A549 (cell line): Measurements from ENCODE around the gene KDM4D. TPM values are rescaled to one million over a fixed set of nuclear protein-coding genes. Genes with fewer than 3 reads are reported as not detected.

ENCODE experiments used
- ATAC-seq, 2 experiments: fragments of 200-7000 bp in 1 of 2; fragments of >200 bp in 1 of 2; cut with Nextera tagmentation in 1 of 2; cut with Tn5 transposase in 1 of 2; 3 replicates each; pipeline versions ENCODE4 v1.8.0 to v1.9.1; 2018 to 2020; ENCODE audit warnings: mild to moderate bottlenecking in 1 of 2, moderate library complexity in 1 of 2
- CTCF ChIA-PET: fragments of 300-600 bp; sonication (Branson Sonifier 250); formaldehyde crosslinking; extraction: SDS; loops from one replicate; lab custom pipeline; 2021; ENCODE audit warnings: antibody characterized with exemption, inconsistent platforms; lab: Yijun Ruan, JAX
- POLR2A ChIA-PET: fragments of 350-600 bp; formaldehyde crosslinking; extraction: SDS; loops from one replicate; lab custom pipeline; 2021; ENCODE audit warnings: antibody characterized with exemption, inconsistent platforms; lab: Yijun Ruan, JAX
- DNase-seq, 2 experiments: peaks; one replicate each; pipeline versions ENCODE4 v3.0.0 to v3.0.0-alpha.2; 2011 to 2016; ENCODE audit warnings: low read depth in 1 of 2, low spot score in 1 of 2
- FAIRE-seq: peaks from 2 replicates; lab custom pipeline; 2011; peaks lifted over from hg19 to GRCh38; lab: Jason Lieb, UNC
- H3K27ac ChIP-seq, 2 experiments: fragments of >200 bp; sonication (Bioruptor Twin); formaldehyde crosslinking; 3 replicates each; pipeline ENCODE4 v1.5.1; 2016 to 2017
- H3K4me1 ChIP-seq: fragments of >200 bp; sonication (Bioruptor Twin); formaldehyde crosslinking; 3 replicates; pipeline ENCODE4 v1.6.1; 2016
- H3K4me2 ChIP-seq: fragments of >200 bp; sonication (Bioruptor Twin); formaldehyde crosslinking; 3 replicates; pipeline ENCODE4 v1.6.1; 2016
- H3K4me3 ChIP-seq: fragments of >200 bp; sonication (Bioruptor Twin); formaldehyde crosslinking; 3 replicates; pipeline ENCODE4 v1.5.1; 2016
- H3K9me3 ChIP-seq: fragments of >200 bp; sonication (Bioruptor Twin); formaldehyde crosslinking; 3 replicates; pipeline ENCODE4 v1.6.1; 2016
- CBX2 ChIP-seq: fragments of 200-600 bp; sonication (generic); IDR thresholded peaks from 2 replicates; pipeline ENCODE4 v1.6.1; 2016; ENCODE audit warnings: low read depth, mild to moderate bottlenecking, borderline replicate concordance
- EHF ChIP-seq: fragments of 250-450 bp; sonication (Bioruptor Pico); IDR thresholded peaks from 2 replicates; pipeline ENCODE4 v1.5.0; 2020; ENCODE audit warnings: mild to moderate bottlenecking
- FOXS1 ChIP-seq: fragments of 250-450 bp; sonication (Bioruptor Pico); IDR thresholded peaks from 2 replicates; pipeline ENCODE4 v1.5.0; 2020; ENCODE audit warnings: mild to moderate bottlenecking, moderate library complexity
- HDAC2 ChIP-seq: fragments of 200-600 bp; sonication (generic); IDR thresholded peaks from 2 replicates; pipeline ENCODE4 v1.6.1; 2016
- HOXB5 ChIP-seq: fragments of 250-450 bp; sonication (Bioruptor Pico); IDR thresholded peaks from 2 replicates; pipeline ENCODE4 v1.5.0; 2020; ENCODE audit warnings: mild to moderate bottlenecking, moderate library complexity
- JUNB ChIP-seq: fragments of >200 bp; sonication (Bioruptor Twin); formaldehyde crosslinking; IDR thresholded peaks from 2 replicates; pipeline ENCODE4 v1.6.1; 2016
- KDM1A ChIP-seq: fragments of 200-600 bp; sonication (generic); IDR thresholded peaks from 2 replicates; pipeline ENCODE4 v1.6.1; 2016; ENCODE audit warnings: low read depth, mild to moderate bottlenecking
- KDM5A ChIP-seq: fragments of 200-600 bp; sonication (generic); IDR thresholded peaks from 2 replicates; pipeline ENCODE4 v1.6.1; 2016; ENCODE audit warnings: antibody characterized with exemption, mild to moderate bottlenecking
- MAZ ChIP-seq: fragments of 150-350 bp; IDR thresholded peaks from 2 replicates; pipeline ENCODE4 v1.6.1; 2014; ENCODE audit warnings: antibody characterized with exemption, low read depth, low read length, borderline replicate concordance
- MYC ChIP-seq: IDR thresholded peaks from 2 replicates; pipeline ENCODE4 v1.6.1; 2012; ENCODE audit warnings: mild to moderate bottlenecking, inconsistent platforms, low read length, improper control_type of control experiment, borderline replicate concordance
- NR3C1 ChIP-seq: fragments of >200 bp; sonication (Bioruptor Twin); formaldehyde crosslinking; IDR thresholded peaks from 3 replicates; pipeline ENCODE4 v1.6.1; 2017
- PHF8 ChIP-seq: fragments of 200-600 bp; sonication (generic); IDR thresholded peaks from 2 replicates; pipeline ENCODE4 v1.6.1; 2016; ENCODE audit warnings: low read depth, mild to moderate bottlenecking, antibody characterized with exemption, moderate library complexity, borderline replicate concordance
- POLR2A ChIP-seq: IDR thresholded peaks from 2 replicates; pipeline ENCODE4 v1.6.1; 2012; ENCODE audit warnings: mild to moderate bottlenecking, low read length
- RAD21 ChIP-seq, 2 experiments: fragments of >200 bp in 1 of 2; sonication (Bioruptor Twin) in 1 of 2; formaldehyde crosslinking in 1 of 2; IDR thresholded peaks in 1 of 2; conservative IDR thresholded peaks in 1 of 2; 2 replicates in 1 of 2; 3 replicates in 1 of 2; pipeline ENCODE4 v1.6.1; 2012 to 2018; ENCODE audit warnings: inconsistent platforms in 1 of 2
- RNF2 ChIP-seq: fragments of 200-600 bp; sonication (generic); IDR thresholded peaks from 2 replicates; pipeline ENCODE4 v1.6.1; 2016; ENCODE audit warnings: low read depth, mild to moderate bottlenecking, antibody characterized with exemption, moderate library complexity, borderline replicate concordance
- TFCP2L1 ChIP-seq: fragments of 250-450 bp; sonication (Bioruptor Pico); IDR thresholded peaks from 2 replicates; pipeline ENCODE4 v1.5.0; 2021; ENCODE audit warnings: mild to moderate bottlenecking
- TP53 ChIP-seq: fragments of 250-450 bp; sonication (Bioruptor Pico); IDR thresholded peaks from 2 replicates; pipeline ENCODE4 v1.5.0; 2021; ENCODE audit warnings: mild to moderate bottlenecking, moderate library complexity
- WGBS: methylation state at CpG from one replicate; pipeline ENCODE4 v1.1.6; 2017; ENCODE audit errors: missing lambda C conversion rate; 5-methylcytosine and 5-hydroxymethylcytosine counted together
- polyA plus RNA-seq, 4 experiments: library from polyadenylated mRNA; depleted of rRNA in 3 of 4; stranded (reverse); fragments of >200 nt; fragmentation: RNase III in 1 of 4; extraction: RNeasy Plus Mini Kit Qiagen cat#74134 plus additional on column Dnase treatment in 1 of 4; gene quantifications; 2 replicates in 3 of 4; 3 replicates in 1 of 4; pipeline ENCODE4 v1.2.3, GENCODE V29; 2011 to 2017
- TF ChIP-seq, protein P1 (sequence below): fragments of 250-450 bp; sonication (Bioruptor Pico); IDR thresholded peaks from 2 replicates; pipeline ENCODE4 v1.5.0; 2021; ENCODE audit warnings: mild to moderate bottlenecking, moderate library complexity, borderline replicate concordance
- TF ChIP-seq, protein P2 (sequence below): fragments of >200 bp; sonication (Bioruptor Twin); formaldehyde crosslinking; IDR thresholded peaks from 2 replicates; pipeline ENCODE4 v1.6.1; 2016
- TF ChIP-seq, protein P3 (sequence below): fragments of >200 bp; sonication (Bioruptor Twin); formaldehyde crosslinking; IDR thresholded peaks from 3 replicates; pipeline ENCODE4 v1.5.1; 2016
- TF ChIP-seq, protein P4 (sequence below): fragments of >200 bp; sonication (Bioruptor Twin); formaldehyde crosslinking; IDR thresholded peaks from 3 replicates; pipeline ENCODE4 v1.6.1; 2016
- TF ChIP-seq, protein P5 (sequence below): fragments of 450-650 bp; IDR thresholded peaks from 2 replicates; pipeline ENCODE4 v1.6.1; 2014; ENCODE audit warnings: antibody characterized with exemption

The KDM4D gene
- polyA plus RNA-seq, 2 of the 4 experiments (the other 2 are of a cell fraction), result 0.58 to 1.1 TPM

DNA sequence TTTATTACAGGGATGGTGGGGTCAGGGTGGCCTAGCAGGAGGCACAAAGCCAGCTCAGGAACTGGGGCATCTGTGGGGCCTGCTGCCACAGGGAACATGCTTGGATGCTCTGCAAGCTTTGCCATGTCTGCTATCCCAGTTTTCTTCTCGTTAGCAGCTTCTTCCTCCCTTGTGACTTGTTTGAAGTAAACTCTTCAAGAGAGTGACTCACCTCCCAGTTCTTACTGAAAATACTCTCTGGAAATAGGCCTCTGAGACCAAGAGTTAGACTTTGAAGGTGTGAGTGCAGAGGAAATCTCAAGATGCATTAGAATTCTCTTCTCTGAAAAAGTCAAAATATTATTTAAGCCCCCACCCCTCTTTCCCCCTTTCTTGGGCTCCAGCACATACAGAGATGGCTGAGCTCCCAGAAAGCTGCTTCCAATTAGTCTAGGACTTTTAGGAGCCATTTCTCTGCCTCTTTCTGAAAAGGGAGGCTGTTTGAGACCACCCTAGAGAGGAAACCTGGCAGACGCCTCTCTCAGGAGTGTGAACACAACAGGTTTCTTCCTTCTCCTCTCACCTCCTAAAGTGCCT lies 15.3 kb upstream of the KDM4D start:
- DNase-seq (no peak), FAIRE-seq (no peak), ATAC-seq (no peak)
- ChIA-PET POLR2A (no interaction called here), CTCF (interaction anchor here (1.2 kb wide), 1 partner anchor 807 kb away, joined by 5 read pairs; no protein-coding TSS in a partner anchor)
- no peak overlapping the region for H3K4me2 ChIP-seq
- H3K9me3 ChIP-seq, result no peaks in the 10 kb centered on the region
- no peak overlapping the region for H3K27ac ChIP-seq
- WGBS, result 73% methylated on average over 2 of the region's 2 CpGs
- no peak overlapping the region for H3K4me3 ChIP-seq
- no peaks in the 10 kb centered on the region for H3K4me1 ChIP-seq
- TF ChIP-seq CBX2 (no peak), FOXS1 (CRISPR knock-in tag) (no peak), JUNB (no peak), KDM1A (no peak), POLR2A (no peak), HDAC2 (no peak), MYC (no peak), PHF8 (no peak), MAZ (no peak), TP53 (CRISPR knock-in tag) (no peak), RAD21 (conservative IDR thresholded peaks at IDR 0.05 in 1 of 2, IDR thresholded peaks at IDR 0.05 in 1 of 2) (no peak), EHF (CRISPR knock-in tag) (no peak)
- TF ChIP-seq, protein P1, sequence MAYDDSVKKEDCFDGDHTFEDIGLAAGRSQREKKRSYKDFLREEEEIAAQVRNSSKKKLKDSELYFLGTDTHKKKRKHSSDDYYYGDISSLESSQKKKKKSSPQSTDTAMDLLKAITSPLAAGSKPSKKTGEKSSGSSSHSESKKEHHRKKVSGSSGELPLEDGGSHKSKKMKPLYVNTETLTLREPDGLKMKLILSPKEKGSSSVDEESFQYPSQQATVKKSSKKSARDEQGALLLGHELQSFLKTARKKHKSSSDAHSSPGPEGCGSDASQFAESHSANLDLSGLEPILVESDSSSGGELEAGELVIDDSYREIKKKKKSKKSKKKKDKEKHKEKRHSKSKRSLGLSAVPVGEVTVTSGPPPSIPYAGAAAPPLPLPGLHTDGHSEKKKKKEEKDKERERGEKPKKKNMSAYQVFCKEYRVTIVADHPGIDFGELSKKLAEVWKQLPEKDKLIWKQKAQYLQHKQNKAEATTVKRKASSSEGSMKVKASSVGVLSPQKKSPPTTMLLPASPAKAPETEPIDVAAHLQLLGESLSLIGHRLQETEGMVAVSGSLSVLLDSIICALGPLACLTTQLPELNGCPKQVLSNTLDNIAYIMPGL, result no peak

DNA sequence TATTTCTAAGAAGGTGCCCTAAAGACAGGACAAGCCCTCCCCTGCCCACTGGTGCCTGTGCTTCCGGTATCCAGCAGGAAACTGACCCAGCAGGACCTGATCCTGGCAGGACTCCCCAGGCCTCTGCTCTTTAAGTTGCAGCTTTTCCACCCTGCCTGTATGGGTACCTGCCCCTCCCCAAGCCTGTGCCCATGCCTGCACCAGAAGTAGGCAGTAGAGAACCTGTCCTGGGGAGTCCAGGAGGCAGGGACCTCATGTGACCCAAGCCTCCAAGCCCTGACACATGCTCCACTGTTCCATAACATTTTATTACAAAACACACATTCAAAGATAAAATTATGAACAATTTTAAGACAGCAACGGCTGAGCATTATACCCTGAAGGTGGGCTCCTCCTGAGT lies 14.3 kb upstream of the KDM4D start:
- Histone ChIP-seq H3K4me2 (no peak overlapping the region), H3K27ac (no peak overlapping the region), H3K9me3 (no peaks in the 10 kb centered on the region), H3K4me1 (no peaks in the 10 kb centered on the region), H3K4me3 (no peak overlapping the region)
- no peak for ATAC-seq
- CTCF ChIA-PET, result interaction anchor here (2.7 kb wide), 1 partner anchor 336 kb away, joined by 10 read pairs; no protein-coding TSS in a partner anchor
- DNase-seq, result no peak
- 81% methylated on average over 1 of the region's 2 CpGs for WGBS
- POLR2A ChIA-PET, result no interaction called here
- FAIRE-seq, result no peak
- TF ChIP-seq, protein P2, sequence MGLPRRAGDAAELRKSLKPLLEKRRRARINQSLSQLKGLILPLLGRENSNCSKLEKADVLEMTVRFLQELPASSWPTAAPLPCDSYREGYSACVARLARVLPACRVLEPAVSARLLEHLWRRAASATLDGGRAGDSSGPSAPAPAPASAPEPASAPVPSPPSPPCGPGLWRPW, result no peak
- no peak for TF ChIP-seq NR3C1
- TF ChIP-seq RNF2, result no peak
- TF ChIP-seq TFCP2L1, result no peak
- TF ChIP-seq TP53 (CRISPR knock-in tag), result no peak
- TF ChIP-seq, protein P3, sequence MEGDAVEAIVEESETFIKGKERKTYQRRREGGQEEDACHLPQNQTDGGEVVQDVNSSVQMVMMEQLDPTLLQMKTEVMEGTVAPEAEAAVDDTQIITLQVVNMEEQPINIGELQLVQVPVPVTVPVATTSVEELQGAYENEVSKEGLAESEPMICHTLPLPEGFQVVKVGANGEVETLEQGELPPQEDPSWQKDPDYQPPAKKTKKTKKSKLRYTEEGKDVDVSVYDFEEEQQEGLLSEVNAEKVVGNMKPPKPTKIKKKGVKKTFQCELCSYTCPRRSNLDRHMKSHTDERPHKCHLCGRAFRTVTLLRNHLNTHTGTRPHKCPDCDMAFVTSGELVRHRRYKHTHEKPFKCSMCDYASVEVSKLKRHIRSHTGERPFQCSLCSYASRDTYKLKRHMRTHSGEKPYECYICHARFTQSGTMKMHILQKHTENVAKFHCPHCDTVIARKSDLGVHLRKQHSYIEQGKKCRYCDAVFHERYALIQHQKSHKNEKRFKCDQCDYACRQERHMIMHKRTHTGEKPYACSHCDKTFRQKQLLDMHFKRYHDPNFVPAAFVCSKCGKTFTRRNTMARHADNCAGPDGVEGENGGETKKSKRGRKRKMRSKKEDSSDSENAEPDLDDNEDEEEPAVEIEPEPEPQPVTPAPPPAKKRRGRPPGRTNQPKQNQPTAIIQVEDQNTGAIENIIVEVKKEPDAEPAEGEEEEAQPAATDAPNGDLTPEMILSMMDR, result no peak
- no peak for TF ChIP-seq KDM5A
- TF ChIP-seq EHF (CRISPR knock-in tag), result no peak
- TF ChIP-seq, protein P4, sequence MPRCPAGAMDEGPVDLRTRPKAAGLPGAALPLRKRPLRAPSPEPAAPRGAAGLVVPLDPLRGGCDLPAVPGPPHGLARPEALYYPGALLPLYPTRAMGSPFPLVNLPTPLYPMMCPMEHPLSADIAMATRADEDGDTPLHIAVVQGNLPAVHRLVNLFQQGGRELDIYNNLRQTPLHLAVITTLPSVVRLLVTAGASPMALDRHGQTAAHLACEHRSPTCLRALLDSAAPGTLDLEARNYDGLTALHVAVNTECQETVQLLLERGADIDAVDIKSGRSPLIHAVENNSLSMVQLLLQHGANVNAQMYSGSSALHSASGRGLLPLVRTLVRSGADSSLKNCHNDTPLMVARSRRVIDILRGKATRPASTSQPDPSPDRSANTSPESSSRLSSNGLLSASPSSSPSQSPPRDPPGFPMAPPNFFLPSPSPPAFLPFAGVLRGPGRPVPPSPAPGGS, result no peak
- TF ChIP-seq, protein P1, result no peak
- TF ChIP-seq POLR2A, result no peak
- TF ChIP-seq, protein P5, sequence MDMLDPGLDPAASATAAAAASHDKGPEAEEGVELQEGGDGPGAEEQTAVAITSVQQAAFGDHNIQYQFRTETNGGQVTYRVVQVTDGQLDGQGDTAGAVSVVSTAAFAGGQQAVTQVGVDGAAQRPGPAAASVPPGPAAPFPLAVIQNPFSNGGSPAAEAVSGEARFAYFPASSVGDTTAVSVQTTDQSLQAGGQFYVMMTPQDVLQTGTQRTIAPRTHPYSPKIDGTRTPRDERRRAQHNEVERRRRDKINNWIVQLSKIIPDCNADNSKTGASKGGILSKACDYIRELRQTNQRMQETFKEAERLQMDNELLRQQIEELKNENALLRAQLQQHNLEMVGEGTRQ, result no peak
- TF ChIP-seq KDM1A, result no peak
- TF ChIP-seq HDAC2, result no peak
- no peak for TF ChIP-seq HOXB5 (CRISPR knock-in tag)
